KMS-11 (cell line): ENCODE results near the gene GRB7.

Experiments used
- H2AFZ ChIP-seq: fragments of 200-600 bp; sonication (generic); 2 replicates; pipeline ENCODE4 v1.6.1; 2016; ENCODE audit warnings: antibody characterized with exemption, mixed run types, low read depth
- H3K27ac ChIP-seq: fragments of 200-600 bp; sonication (generic); 2 replicates; pipeline ENCODE4 v1.6.1; 2016; ENCODE audit warnings: mild to moderate bottlenecking, mixed run types
- H3K27me3 ChIP-seq: fragments of 200-600 bp; sonication (generic); 2 replicates; pipeline ENCODE4 v1.6.1; 2017; ENCODE audit warnings: mild to moderate bottlenecking, low read depth, mixed run types, moderate library complexity; ENCODE audit not compliant: insufficient read depth
- H3K36me3 ChIP-seq: fragments of 200-600 bp; sonication (generic); 2 replicates; pipeline ENCODE4 v1.6.1; 2017; ENCODE audit warnings: mild to moderate bottlenecking, mixed run types; ENCODE audit not compliant: insufficient read depth
- H3K4me1 ChIP-seq: fragments of 200-600 bp; sonication (generic); 2 replicates; pipeline ENCODE4 v1.6.1; 2016; ENCODE audit warnings: mild to moderate bottlenecking, low read depth, mixed run types; ENCODE audit not compliant: poor library complexity, severe bottlenecking
- H3K4me2 ChIP-seq: fragments of 200-600 bp; sonication (generic); 2 replicates; pipeline ENCODE4 v1.7.0; 2016; ENCODE audit warnings: mild to moderate bottlenecking, mixed run types
- H3K4me3 ChIP-seq: fragments of 200-600 bp; sonication (generic); IDR thresholded peaks from 2 replicates; pipeline ENCODE4 v1.6.1; 2017; ENCODE audit warnings: low read depth, low read length, mixed read lengths; ENCODE audit not compliant: insufficient read depth
- H3K79me2 ChIP-seq: fragments of 200-600 bp; sonication (generic); 2 replicates; pipeline ENCODE4 v1.6.1; 2016; ENCODE audit warnings: low read depth, mixed run types; ENCODE audit not compliant: insufficient read depth
- H3K9ac ChIP-seq: fragments of 200-600 bp; sonication (generic); 2 replicates; pipeline ENCODE4 v1.6.1; 2016; ENCODE audit warnings: mild to moderate bottlenecking, mixed run types
- H4K20me1 ChIP-seq: fragments of 200-600 bp; sonication (generic); 2 replicates; pipeline ENCODE4 v1.6.1; 2016; ENCODE audit warnings: mild to moderate bottlenecking, mixed run types; ENCODE audit not compliant: insufficient read depth
- CTCF ChIP-seq: fragments of 200-600 bp; sonication (generic); conservative IDR thresholded peaks from 2 replicates; pipeline ENCODE4 v1.6.1; 2017; ENCODE audit warnings: low read depth, mild to moderate bottlenecking, antibody characterized with exemption, low read length, moderate library complexity, mixed read lengths

GRB7 gene

DNA sequence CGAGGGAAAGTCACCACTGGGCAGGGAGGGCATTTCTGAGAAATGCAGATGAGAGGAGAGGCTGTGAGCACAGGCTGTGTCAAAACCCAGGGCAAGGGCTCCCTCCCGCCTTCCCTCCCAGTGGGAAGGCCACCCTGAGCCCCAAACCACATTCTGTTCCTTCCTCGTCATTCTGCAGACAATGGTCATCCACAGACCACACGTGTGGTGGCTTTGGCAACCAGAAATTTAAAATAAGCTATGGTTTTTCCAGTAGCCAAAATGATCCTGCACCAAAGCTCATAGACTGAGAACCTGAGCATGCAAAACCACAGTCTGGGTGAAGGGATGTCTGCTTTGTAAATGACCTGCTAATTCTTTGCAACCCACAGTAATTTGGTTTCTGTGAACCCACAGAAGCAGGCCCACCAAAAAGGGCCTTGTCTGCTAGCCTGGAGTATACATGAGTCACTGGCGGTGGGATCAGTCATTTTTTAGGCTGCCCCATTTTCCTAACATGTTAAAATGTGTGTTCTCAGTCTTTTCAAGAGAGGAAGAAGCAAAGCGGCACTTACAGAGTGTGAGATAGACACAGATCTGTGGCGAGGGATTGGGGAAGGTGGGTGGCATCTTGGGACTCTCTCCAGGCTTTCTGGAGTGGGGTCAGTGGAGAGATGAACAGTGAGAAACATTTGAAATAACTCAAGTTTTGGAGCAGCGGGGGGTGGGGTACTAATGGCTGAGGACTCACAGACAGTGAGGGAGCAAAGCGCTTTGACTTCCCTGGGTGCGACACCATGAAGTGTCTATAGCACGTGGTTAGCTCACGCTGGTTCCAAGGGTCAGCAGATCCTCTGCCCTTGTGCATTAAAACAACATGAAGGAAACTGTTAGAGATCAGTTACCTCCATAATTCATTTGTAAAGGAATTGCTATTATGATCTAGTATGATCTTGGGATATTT is 20.5 kb downstream of the GRB7 start:
- no peaks in the 10 kb centered on the region for H3K27me3 ChIP-seq
- no peaks in the 10 kb centered on the region for H3K36me3 ChIP-seq
- peak overlapping the region; percentile 98 for H3K27ac ChIP-seq
- no peak overlapping the region for H3K4me3 ChIP-seq
- TF ChIP-seq CTCF: no peak; the same call in 1 of the 2 replicates
- H3K4me2 ChIP-seq: peak overlapping the region; percentile 99
- peak overlapping the region; percentile 91 for H3K9ac ChIP-seq
- no peak overlapping the region for H2AFZ ChIP-seq
- H3K4me1 ChIP-seq: peaks cover 91% of the 10 kb centered on the region
- H3K79me2 ChIP-seq: peaks cover 29% of the 10 kb centered on the region; the same call in 1 of the 2 replicates
- H4K20me1 ChIP-seq: no peaks in the 10 kb centered on the region

DNA sequence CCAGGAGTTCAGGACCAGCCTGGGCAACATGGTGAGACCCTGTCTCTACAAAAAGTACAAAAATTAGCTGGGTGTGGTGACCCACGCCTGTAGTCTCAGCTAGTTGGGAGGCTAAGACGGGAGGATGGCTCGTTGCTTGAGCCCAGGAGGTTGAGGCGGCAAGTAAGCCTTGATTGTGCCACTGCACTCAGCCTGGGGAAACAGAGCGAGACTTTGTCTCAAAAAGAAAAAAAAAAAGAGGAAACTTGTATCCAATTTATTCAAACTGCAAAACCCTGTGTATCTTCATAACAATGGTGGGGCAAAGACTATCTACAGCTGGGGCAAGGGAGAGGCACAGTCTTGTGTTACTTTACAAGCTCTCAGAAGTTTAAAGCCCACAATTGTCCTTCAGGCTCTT is 21.5 kb downstream of the GRB7 start:
- peak overlapping the region; percentile 91 for H3K9ac ChIP-seq
- no peak overlapping the region for H2AFZ ChIP-seq
- peak overlapping the region; percentile 99 for H3K4me2 ChIP-seq
- H3K36me3 ChIP-seq: peaks cover 4% of the 10 kb centered on the region; the same call in 1 of the 2 replicates
- peaks cover 36% of the 10 kb centered on the region; the same call in 1 of the 2 replicates for H3K79me2 ChIP-seq
- H4K20me1 ChIP-seq: no peaks in the 10 kb centered on the region
- no peak overlapping the region for H3K4me3 ChIP-seq
- H3K27ac ChIP-seq: peak overlapping the region; percentile 98
- no peaks in the 10 kb centered on the region for H3K27me3 ChIP-seq
- peaks cover 95% of the 10 kb centered on the region for H3K4me1 ChIP-seq
- TF ChIP-seq CTCF: no peak

DNA sequence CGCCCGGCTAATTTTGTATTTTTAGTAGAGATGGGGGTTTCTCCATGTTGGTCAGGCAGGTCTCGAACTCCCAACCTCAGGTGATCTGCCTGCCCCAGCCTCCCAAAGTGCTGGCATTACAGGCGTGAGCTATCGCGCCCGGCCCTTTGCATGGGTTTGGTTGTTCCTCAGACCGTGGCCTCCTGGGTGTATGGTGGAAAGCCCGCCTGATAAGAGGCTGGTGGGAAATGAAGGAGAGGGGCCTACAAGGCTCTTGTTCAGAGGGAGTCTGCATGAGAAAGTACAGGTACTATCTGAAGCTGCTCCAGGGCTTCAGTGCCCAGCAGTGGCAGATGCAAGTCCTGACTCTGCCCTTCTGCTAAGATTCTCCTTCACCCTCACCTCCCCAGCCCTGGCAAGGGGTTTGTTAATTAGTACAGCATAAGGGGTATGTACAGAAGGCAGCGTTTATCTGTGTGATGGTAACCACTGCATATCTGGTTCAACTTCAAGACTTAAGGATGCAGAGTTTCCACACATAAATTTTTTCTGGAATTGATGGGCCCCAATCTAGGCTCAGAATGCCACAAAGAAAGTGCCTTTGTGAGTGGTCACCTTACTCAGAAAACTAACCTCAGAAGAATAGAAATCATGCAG is 24.2 kb downstream of the GRB7 start:
- Histone ChIP-seq H3K79me2 (peaks cover 64% of the 10 kb centered on the region), H3K27ac (peak overlapping the region; percentile 10; the same call in 1 of the 2 replicates)

More for the DNA sequence above, 24.2 kb downstream of the GRB7 start:
- H4K20me1 ChIP-seq: no peaks in the 10 kb centered on the region
- H3K4me2 ChIP-seq: peak overlapping the region; percentile 6; the same call in 1 of the 2 replicates
- no peak overlapping the region for H3K9ac ChIP-seq
- H3K4me1 ChIP-seq: peaks cover 100% of the 10 kb centered on the region
- no peak overlapping the region for H3K4me3 ChIP-seq
- no peak overlapping the region for H2AFZ ChIP-seq
- no peaks in the 10 kb centered on the region for H3K27me3 ChIP-seq
- peaks cover 26% of the 10 kb centered on the region; the same call in 1 of the 2 replicates for H3K36me3 ChIP-seq
- TF ChIP-seq CTCF: no peak
